Measurements from ENCODE around the gene CIROP. TPM values are rescaled to one million over a fixed set of nuclear protein-coding genes. Genes with fewer than 3 reads are reported as not detected.

CIROP gene
- total and polyA plus RNA-seq, 2 experiments from 2014 or later = not detected

GRCh38 chr14:23058654-23059504, 45.9 kb downstream of the CIROP start:
- TF ChIP-seq EZH2 (IDR thresholded peaks at IDR 0.05; ENCODE audit: borderline replicate concordance) = no peak
- TF ChIP-seq CTCF (IDR thresholded peaks at IDR 0.05; ENCODE audit: poor library complexity) = no peak
- no peak for TF ChIP-seq EZH2phosphoT487 (IDR thresholded peaks at IDR 0.05; ENCODE audit: low read depth, severe bottlenecking, unreplicated experiment)
- H3K4me1 ChIP-seq (ENCODE audit: insufficient read depth) = peaks cover 22% of the 10 kb centered on the region
- H3K9me3 ChIP-seq (ENCODE audit: low read depth) = no peaks in the 10 kb centered on the region
- no peaks in the 10 kb centered on the region for H3K9me2 ChIP-seq (replicated peaks; ENCODE audit: insufficient read depth)
- no peaks in the 10 kb centered on the region for H3K36me3 ChIP-seq (replicated peaks; ENCODE audit: insufficient read depth, low read depth)
- H3K4me2 ChIP-seq = no peak overlapping the region
- WGBS (ENCODE audit: low lambda C conversion rate, missing lambda C conversion rate) = 93% methylated on average over 22 of the region's 32 CpGs
- no peaks in the 10 kb centered on the region for H4K20me1 ChIP-seq (ENCODE audit: insufficient read depth, poor library complexity, severe bottlenecking)
- H3K4me3 ChIP-seq = no peak overlapping the region
- H2AFZ ChIP-seq = no peak overlapping the region
- DNase-seq (ENCODE audit: low spot score) = no peak
- no peak overlapping the region for H3K27ac ChIP-seq
- no peaks in the 10 kb centered on the region for H3K27me3 ChIP-seq
- H3K79me2 ChIP-seq = peaks cover 3% of the 10 kb centered on the region

- H3K4me3 ChIP-seq = peak overlapping the region; percentile 69
- H3K9me3 ChIP-seq (ENCODE audit: low read depth) = no peaks in the 10 kb centered on the region
- no peak for TF ChIP-seq EZH2 (IDR thresholded peaks at IDR 0.05; ENCODE audit: borderline replicate concordance)
- TF ChIP-seq CTCF (IDR thresholded peaks at IDR 0.05; ENCODE audit: poor library complexity) = peak; percentile 86
- TF ChIP-seq EZH2phosphoT487 (IDR thresholded peaks at IDR 0.05; ENCODE audit: low read depth, severe bottlenecking, unreplicated experiment) = no peak
- H3K4me1 ChIP-seq (ENCODE audit: insufficient read depth) = peaks cover 21% of the 10 kb centered on the region
- peak overlapping the region; percentile 99 for H3K4me2 ChIP-seq
- no peaks in the 10 kb centered on the region for H3K36me3 ChIP-seq (replicated peaks; ENCODE audit: insufficient read depth, low read depth)
- H3K9me2 ChIP-seq (replicated peaks; ENCODE audit: insufficient read depth) = no peaks in the 10 kb centered on the region
- H3K79me2 ChIP-seq = peaks cover 3% of the 10 kb centered on the region
- peak; percentile 94 for DNase-seq (ENCODE audit: low spot score)
- H4K20me1 ChIP-seq (ENCODE audit: insufficient read depth, poor library complexity, severe bottlenecking) = no peaks in the 10 kb centered on the region
- H3K27me3 ChIP-seq = no peaks in the 10 kb centered on the region
- H2AFZ ChIP-seq = no peak overlapping the region
- H3K27ac ChIP-seq = peak overlapping the region; percentile 84
- WGBS (ENCODE audit: low lambda C conversion rate, missing lambda C conversion rate) = 3% methylated on average over 44 of the region's 51 CpGs
These were observed 46.8 kb downstream of the CIROP start for GRCh38 chr14:23057757-23058653.

- TF ChIP-seq EZH2 (IDR thresholded peaks at IDR 0.05; ENCODE audit: borderline replicate concordance) = no peak
- no peak for TF ChIP-seq CTCF (IDR thresholded peaks at IDR 0.05; ENCODE audit: poor library complexity)
- no peak for TF ChIP-seq EZH2phosphoT487 (IDR thresholded peaks at IDR 0.05; ENCODE audit: low read depth, severe bottlenecking, unreplicated experiment)
- 6% methylated on average over 24 of the region's 73 CpGs for WGBS (ENCODE audit: low lambda C conversion rate, missing lambda C conversion rate)
- H3K9me2 ChIP-seq (replicated peaks; ENCODE audit: insufficient read depth) = no peaks in the 10 kb centered on the region
- H3K27me3 ChIP-seq = no peaks in the 10 kb centered on the region
- no peaks in the 10 kb centered on the region for H3K79me2 ChIP-seq
- H3K4me3 ChIP-seq = peak within 1 kb of the TSS; percentile 87
- peak within 1 kb of the TSS; percentile 84 for H2AFZ ChIP-seq
- no peaks in the 10 kb centered on the region for H3K9me3 ChIP-seq (ENCODE audit: low read depth)
- H3K27ac ChIP-seq = peak within 1 kb of the TSS; percentile 84
- peak; percentile 89 for DNase-seq (ENCODE audit: low spot score)
- H4K20me1 ChIP-seq (ENCODE audit: insufficient read depth, poor library complexity, severe bottlenecking) = no peaks in the 10 kb centered on the region
- H3K36me3 ChIP-seq (replicated peaks; ENCODE audit: insufficient read depth, low read depth) = no peaks in the 10 kb centered on the region
- peaks cover 13% of the 10 kb centered on the region for H3K4me1 ChIP-seq (ENCODE audit: insufficient read depth)
- H3K4me2 ChIP-seq = peak within 1 kb of the TSS; percentile 99
These were observed 47.6 kb downstream of the CIROP start, which contains the start of gene CDH24 for GRCh38 chr14:23056956-23057756. Gene CDH24, minus strand, starts transcription at chr14:23057520. Its CDS starts 1,787 bp downstream, at chr14:23055733.
